Measurements from ENCODE around the gene GAB1. TPM values are rescaled to one million over a fixed set of nuclear protein-coding genes. Genes with fewer than 3 reads are reported as not detected.
A peak's percentile ranks its signal among the peaks of the same experiment; 100 is the strongest.

Gene GAB1
- total RNA-seq, 1 donor from 2014 or later = 77.4 TPM

DNA sequence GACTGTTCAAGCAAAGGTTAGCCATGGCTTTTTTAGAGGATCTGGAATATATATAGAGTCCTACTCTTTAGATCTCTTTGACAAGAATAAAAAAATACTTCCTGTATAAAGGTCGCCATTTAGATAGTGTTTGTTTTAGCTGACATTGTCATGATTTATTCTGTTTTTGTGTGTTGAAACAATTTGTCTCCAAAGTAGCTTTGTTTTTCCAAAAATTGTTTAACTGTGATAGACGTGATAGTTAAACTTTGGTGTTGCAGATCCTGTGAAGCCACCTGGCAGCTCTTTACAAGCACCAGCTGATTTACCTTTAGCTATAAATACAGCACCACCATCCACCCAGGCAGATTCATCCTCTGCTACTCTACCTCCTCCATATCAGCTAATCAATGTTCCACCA lies 96.6 kb downstream of the GAB1 start:
- intact Hi-C loops (cut with DNase I) = no loop called here
- DNase-seq (ENCODE audit: missing footprints) (no peak), ATAC-seq (no peak)

DNA sequence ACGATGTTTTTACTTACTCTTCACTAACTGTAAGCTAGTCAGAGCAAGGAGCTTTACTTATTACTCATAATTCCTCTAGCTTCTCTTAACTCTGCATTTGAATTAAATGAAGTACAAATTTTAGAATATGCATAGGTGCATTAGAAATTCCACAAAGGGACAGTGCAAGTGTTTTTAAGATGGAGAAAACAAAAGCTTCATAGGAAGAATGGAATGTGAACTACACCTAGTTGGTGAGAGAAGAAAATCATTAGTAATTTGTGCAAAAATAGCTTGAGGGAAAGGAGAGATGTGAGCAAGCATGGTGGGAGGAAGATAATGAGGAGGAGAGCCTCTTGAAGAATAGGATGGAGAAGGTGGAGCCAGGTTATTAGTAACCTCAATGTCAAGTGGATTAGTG lies 99.3 kb downstream of the GAB1 start:
- intact Hi-C loops (cut with DNase I) = no loop called here
- ATAC-seq (no peak), DNase-seq (ENCODE audit: missing footprints) (no peak)

DNA sequence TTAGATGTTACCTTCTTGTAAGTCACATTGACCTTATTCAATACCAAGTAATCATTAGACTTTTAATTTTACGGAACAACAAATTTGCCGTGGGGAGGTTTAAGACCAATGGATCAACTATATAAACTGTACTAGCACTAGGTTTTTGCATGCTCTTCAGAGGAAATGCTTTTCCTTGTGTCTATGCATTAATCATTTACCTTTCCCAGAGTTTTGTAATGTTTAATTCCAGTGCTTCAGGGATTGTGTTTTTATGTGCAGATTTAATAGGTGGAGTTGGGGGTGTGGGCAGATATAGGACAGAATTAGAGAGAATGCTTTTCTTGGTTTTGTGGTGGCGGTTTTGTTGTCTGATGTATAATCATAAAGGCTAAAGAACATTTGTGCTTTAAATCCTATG lies 100.8 kb downstream of the GAB1 start:
- intact Hi-C loops (cut with DNase I) = no loop called here
- DNase-seq (ENCODE audit: missing footprints) (no peak), ATAC-seq (no peak)

DNA sequence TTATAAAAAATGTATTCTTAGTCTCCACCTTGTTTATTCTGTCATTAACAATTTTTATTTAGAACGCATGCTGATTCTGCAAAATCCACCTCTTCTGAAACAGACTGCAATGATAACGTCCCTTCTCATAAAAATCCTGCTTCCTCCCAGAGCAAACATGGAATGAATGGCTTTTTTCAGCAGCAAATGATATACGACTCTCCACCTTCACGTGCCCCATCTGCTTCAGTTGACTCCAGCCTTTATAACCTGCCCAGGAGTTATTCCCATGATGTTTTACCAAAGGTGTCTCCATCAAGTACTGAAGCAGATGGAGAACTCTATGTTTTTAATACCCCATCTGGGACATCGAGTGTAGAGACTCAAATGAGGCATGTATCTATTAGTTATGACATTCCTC lies 101.3 kb downstream of the GAB1 start:
- ATAC-seq (no peak), DNase-seq (ENCODE audit: missing footprints) (no peak)
- intact Hi-C loops (cut with DNase I) = no loop called here

DNA sequence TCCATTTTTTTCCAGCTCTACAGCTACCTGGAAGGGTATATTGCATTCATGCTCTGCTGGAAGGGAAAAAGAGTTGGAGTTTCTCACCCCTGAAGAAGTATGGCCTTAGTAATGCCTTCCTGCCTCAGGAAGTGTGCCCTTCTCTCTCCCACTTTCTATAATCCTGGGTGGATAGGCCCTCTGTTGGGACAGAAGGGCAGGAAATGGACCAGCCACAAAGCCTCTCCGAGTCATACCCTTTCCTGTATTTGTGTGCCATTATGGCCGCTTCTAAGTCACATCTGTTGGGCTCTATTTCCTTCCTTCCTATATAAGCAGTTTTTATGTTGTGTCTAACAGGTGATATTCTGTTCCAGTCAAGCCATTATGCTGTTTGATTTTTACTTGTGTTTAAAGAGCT lies 102.0 kb downstream of the GAB1 start:
- no peak for ATAC-seq
- no peak for DNase-seq (ENCODE audit: missing footprints)
- intact Hi-C loops (cut with DNase I) = no loop called here

DNA sequence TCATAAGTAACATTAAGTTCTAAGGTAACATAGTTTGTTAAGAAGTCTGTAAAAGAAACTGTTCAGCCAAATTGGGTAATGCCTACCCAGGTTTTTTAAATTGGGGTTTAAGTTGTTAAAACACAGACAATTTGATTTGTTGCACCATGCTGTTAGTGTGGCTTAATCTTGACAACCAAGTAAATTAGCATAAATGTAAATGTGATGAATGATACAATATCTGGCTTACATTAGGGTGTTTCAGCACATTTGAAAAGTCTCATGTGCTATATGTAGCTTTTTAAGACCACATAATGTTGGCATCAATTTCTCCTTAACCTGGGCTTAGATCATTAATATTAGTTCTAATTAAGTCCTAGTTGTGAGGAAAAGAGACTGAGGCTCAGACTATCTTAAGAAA lies 104.4 kb downstream of the GAB1 start:
- no peak for ATAC-seq
- DNase-seq (ENCODE audit: missing footprints) = no peak
- intact Hi-C loops (cut with DNase I) = no loop called here

DNA sequence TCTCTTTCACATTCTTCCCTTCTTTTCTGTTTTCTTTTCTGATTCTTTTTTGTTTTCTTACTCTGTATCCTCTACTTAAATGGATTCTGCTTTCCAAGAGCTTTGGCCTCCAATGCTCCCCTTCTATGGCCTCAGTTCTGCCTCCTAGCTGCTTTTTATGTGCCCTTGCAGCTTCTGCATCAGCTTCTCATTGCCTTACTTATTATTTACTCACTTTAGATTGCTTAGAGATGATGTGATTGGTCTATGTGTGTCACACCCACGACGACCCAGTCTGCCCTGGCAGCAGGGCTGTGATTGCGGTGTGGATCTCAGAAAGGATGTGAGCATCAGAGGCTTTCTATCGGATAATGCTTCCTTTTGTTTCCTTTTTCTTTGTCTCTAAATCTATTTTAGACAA lies 105.0 kb downstream of the GAB1 start:
- intact Hi-C loops (cut with DNase I) = no loop called here
- ATAC-seq = peak; percentile 31
- DNase-seq (ENCODE audit: missing footprints) = no peak

- ATAC-seq (no peak), DNase-seq (ENCODE audit: missing footprints) (no peak)
- intact Hi-C loops (cut with DNase I) = no loop called here
Measured at GRCh38 chr4:143443728-143444127, 107.1 kb downstream of the GAB1 start.

DNA sequence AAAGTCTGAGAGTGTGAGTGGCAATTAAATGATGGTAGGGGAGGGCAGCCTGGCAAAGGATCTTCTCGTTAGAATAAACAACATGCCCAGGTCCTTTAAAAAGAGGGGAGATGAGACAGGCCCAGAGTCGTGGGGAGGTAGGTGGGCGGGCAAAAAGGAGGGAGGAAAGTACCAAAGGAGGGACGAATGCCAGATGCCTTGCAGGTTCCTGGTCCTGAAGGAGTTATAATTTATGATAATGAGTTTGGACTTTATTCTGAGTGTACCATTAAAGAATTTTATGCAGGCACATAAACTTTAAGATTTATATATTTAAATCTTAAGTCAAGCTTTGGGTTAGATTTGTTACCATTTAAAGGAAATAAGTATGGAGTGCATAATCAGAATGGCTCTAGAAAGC lies 114.5 kb downstream of the GAB1 start:
- DNase-seq (ENCODE audit: missing footprints) = no peak
- ATAC-seq = no peak
- intact Hi-C loops (cut with DNase I) = no loop called here

GRCh38 chr4:143455211-143455610 lies 118.5 kb downstream of the GAB1 start:
- no peak for DNase-seq (ENCODE audit: missing footprints)
- intact Hi-C loops (cut with DNase I) = loop anchor here (5.0 kb wide), 1 partner anchor 118 kb away; the partner anchor contains the start of gene GAB1
- no peak for ATAC-seq

GRCh38 chr4:143458966-143459365 lies 122.3 kb downstream of the GAB1 start:
- no peak for DNase-seq (ENCODE audit: missing footprints)
- no peak for ATAC-seq
- intact Hi-C loops (cut with DNase I) = loop anchor here (5.0 kb wide), 1 partner anchor 122 kb away; the partner anchor contains the start of gene GAB1

DNA sequence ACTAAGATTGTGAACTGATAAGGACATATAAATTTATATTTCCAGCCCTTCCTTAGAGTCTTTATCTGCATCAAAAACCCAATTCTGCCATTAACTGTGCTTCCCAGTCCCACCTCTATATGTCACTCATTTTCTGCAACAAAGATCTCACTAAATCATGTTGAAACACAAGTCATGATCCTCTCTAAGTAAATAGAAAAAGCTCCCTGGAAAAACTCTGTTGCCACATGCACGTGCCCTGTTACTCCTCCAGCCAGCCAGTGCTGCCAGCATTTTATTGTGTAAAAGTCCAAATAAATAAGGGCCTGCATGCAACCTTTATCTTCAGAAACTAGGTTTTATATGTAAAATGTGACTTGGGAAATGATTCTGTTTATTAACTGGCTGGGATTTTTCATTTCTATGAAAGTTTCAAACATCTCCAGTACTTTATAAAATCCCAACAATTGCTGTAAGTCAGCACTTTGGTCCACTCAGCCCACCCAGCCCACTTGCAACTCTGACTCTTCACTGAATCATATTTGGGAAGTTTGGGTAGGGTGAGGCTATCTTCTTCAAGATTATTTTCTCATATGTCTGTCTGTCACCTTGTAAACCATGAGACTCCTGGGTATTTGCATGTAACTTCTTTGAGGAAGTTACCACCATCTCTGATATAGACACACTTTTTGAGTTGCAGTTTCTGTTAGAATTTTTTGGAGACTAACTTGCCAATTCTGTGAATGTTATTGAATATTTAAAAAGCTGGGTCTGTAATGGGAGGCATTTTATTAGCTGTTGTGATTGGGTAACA lies 136.9 kb downstream of the GAB1 start:
- ATAC-seq (no peak), DNase-seq (ENCODE audit: missing footprints) (no peak)
- intact Hi-C loops (cut with DNase I) = no loop called here

GRCh38 chr4:143477487-143477886 lies 140.8 kb downstream of the GAB1 start:
- DNase-seq (ENCODE audit: missing footprints) = no peak
- no peak for ATAC-seq
- intact Hi-C loops (cut with DNase I) = no loop called here

DNA sequence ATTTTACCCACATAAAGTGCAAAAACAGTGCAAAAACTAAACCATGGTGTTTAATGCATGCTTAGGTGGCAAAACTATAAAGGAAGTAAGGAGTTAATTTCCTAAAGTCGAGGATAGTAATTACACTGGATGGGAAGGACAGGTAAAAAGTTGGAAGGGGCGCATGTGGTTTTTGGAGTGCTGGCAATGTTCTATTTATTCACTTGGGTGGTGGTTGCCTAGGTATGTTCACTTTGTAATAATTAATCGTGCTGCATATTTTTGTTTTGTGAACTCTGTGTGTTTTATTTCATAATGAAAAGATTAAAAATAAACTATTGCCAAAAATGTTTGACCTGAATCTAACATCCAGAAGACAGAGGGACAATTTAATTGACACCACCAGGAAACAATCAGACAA lies 144.7 kb downstream of the GAB1 start:
- ATAC-seq = no peak
- intact Hi-C loops (cut with DNase I) = loop anchor here (5.0 kb wide), 1 partner anchor 144 kb away; the partner anchor contains the start of gene GAB1
- no peak for DNase-seq (ENCODE audit: missing footprints)

DNA sequence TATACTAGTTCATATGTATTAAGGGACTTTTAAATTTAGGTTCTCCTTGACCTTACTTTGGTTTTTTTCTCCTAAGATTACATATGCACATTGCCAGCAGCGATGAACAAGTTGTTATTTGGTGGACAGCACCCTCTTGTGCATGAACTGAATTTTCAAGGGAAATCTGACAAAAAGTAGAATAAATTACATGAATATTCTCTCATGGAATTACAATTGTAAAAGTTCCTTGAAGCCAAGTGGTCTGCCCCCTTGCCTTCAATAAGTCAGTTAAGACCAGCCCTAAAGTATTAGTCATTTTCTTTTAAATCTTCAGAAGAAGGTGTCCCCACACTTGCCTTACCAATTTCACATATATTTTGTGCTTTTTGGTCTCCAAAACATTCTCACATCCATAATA lies 146.2 kb downstream of the GAB1 start:
- intact Hi-C loops (cut with DNase I) = loop anchor here (2.0 to 5.0 kb wide), 2 partner anchors 146 to 278 kb away; partner anchors contain the start of gene GAB1
- ATAC-seq (peak; percentile 42), DNase-seq (ENCODE audit: missing footprints) (no peak)

DNA sequence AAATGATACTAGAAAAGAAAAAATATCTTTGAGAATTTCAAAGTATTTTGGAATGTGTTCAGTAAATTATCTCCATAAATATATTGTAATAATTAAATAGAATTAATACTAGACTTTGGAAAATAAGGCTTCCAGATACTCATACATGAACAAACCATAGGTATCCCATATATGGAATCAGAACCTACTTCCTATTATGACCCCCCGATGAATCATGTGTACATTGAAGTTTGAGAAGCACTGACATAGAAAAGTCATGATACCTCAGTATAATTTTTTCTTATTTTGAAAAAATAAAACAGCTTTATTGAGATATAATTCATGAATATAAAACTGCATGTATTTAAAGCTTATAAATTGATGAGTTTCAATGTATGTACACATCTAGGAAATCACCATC lies 149.6 kb downstream of the GAB1 start:
- no peak for ATAC-seq
- no peak for DNase-seq (ENCODE audit: missing footprints)
- intact Hi-C loops (cut with DNase I) = no loop called here

GRCh38 chr4:143488687-143489086 lies 152.0 kb downstream of the GAB1 start:
- ATAC-seq (no peak), DNase-seq (ENCODE audit: missing footprints) (no peak)
- intact Hi-C loops (cut with DNase I) = no loop called here

DNA sequence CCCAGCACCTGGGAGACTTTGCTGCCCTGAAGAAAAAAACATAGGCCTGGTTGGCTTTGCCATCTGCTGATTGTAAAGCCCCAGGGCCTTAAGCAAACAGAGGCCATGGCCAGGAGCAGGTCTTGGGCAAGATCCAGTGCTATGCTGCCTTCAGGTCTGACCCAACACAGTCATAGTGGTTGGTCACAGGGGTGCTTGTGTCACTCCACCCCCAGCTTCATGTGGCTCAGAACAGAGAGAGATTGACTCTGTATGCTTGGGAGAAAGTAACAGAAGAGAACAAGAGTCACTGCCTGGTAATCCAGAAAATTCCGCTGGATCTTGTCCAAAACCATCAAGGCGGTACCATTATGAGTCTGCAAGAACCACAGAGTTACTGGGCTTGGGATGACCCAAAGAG lies 152.4 kb downstream of the GAB1 start:
- DNase-seq (ENCODE audit: missing footprints) (no peak), ATAC-seq (no peak)
- intact Hi-C loops (cut with DNase I) = no loop called here

DNA sequence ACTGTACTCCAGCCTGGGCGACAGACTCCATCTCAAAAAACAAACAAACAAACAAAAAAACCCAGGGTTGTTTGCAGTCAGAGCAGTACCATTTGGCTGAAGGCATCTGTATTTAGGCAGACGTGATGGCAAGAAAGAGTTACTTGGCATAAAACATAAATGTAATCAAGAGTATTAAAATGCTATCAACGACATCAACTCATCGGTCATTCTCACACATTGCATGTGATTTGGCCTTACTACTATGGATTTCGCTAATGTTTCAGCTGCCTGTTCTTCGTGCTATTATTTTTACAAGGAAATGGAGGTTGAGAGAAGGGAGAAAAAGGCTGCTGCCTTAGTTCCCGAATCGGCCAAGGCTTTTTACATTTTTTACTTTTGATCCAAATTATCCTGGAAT lies 161.3 kb downstream of the GAB1 start:
- DNase-seq (ENCODE audit: missing footprints) (no peak), ATAC-seq (no peak)
- intact Hi-C loops (cut with DNase I) = no loop called here

DNA sequence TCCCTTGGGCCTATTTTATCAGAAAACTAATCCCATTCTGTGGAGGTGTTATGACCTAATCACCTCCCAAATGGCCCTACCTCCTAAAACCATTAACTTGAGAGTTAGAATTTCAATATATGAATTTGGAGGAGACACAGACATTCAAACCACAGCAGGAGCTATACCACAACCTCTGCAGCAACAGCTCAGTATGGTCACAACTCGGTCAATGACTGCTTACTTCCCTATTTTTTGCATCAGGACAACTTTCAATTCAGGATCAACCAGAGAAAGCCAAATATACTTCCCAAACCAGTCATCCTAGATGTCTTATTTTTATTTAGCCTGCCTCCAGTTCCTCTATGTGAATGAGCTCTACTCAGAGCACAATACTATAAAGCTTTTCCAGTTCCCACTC lies 165.6 kb downstream of the GAB1 start:
- no peak for DNase-seq (ENCODE audit: missing footprints)
- ATAC-seq = no peak
- intact Hi-C loops (cut with DNase I) = no loop called here

- DNase-seq (ENCODE audit: missing footprints) (no peak), ATAC-seq (no peak)
- intact Hi-C loops (cut with DNase I) = no loop called here
Measured at GRCh38 chr4:143506031-143506430, 169.4 kb downstream of the GAB1 start.

All from Right ventricle myocardium inferior (tissue), 1 donor.